ENCODE measurements around the gene NCKAP5.

DNA sequence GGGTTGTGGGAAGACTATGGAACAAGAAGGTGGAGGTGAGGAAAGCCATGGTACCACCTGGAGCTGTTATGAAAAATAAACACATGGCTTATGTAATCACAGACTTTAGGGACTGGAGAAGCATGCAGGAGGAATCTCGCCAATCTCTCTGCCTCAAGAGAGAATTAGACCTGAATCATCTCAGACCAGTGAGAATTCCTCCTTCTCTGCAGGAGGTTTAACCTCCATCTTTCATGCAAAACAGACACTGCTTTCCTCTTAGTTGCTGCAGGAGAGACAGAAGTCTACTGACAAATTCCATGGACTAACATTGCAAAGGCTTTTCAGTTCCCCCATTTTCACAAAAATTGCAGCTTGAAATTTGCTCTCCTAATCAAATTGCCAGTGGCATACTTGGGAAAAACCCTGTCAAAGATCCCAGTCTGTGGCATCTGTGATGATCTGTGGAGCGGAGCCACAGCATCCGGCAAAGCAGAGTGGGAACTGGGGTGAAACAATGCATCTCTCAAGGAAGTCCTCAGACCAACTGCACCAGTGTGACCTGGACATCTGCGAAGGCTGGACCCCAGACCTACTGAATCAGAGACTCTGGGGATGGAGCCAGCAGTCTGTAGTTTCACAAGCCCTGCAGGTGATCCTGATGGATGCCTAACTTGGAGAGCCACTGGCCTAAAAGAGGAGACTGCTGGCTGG is 28.6 kb upstream of the NCKAP5 start:
- no peak for TF ChIP-seq POLR2AphosphoS5 (IDR thresholded peaks at IDR 0.05)
- TF ChIP-seq, protein P1, sequence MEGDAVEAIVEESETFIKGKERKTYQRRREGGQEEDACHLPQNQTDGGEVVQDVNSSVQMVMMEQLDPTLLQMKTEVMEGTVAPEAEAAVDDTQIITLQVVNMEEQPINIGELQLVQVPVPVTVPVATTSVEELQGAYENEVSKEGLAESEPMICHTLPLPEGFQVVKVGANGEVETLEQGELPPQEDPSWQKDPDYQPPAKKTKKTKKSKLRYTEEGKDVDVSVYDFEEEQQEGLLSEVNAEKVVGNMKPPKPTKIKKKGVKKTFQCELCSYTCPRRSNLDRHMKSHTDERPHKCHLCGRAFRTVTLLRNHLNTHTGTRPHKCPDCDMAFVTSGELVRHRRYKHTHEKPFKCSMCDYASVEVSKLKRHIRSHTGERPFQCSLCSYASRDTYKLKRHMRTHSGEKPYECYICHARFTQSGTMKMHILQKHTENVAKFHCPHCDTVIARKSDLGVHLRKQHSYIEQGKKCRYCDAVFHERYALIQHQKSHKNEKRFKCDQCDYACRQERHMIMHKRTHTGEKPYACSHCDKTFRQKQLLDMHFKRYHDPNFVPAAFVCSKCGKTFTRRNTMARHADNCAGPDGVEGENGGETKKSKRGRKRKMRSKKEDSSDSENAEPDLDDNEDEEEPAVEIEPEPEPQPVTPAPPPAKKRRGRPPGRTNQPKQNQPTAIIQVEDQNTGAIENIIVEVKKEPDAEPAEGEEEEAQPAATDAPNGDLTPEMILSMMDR (IDR thresholded peaks at IDR 0.05) = no peak
- TF ChIP-seq POLR2A (IDR thresholded peaks at IDR 0.05) = no peak

All from upper lobe of left lung (tissue), 4 donors.